Peyer's patch (tissue), 4 donors: ENCODE measurements around the gene OSBPL6. TPM values are rescaled to one million over a fixed set of nuclear protein-coding genes. Genes with fewer than 3 reads are reported as not detected.

Source experiments
- DNase-seq, 3 donors: peaks; one replicate each; pipeline ENCODE4 v3.0.0-alpha.2; 2017 to 2019
- H3K27ac ChIP-seq, 4 donors: fragments of 200-600 bp; sonication (generic); one replicate each; pipeline ENCODE4 v1.5.1; 2016 to 2019
- H3K27me3 ChIP-seq, 2 donors: fragments of 200-600 bp; sonication (generic); one replicate each; pipeline ENCODE4 v1.5.1; 2019
- H3K36me3 ChIP-seq, 3 donors: fragments of 200-600 bp; sonication (generic); one replicate each; pipeline ENCODE4 v1.5.1; 2016 to 2019
- H3K4me1 ChIP-seq, 4 donors: fragments of 200-600 bp; sonication (generic); one replicate each; pipeline ENCODE4 v1.5.1; 2016 to 2019
- H3K4me3 ChIP-seq, 4 donors: fragments of 200-600 bp; sonication (generic); 1 replicate in 3 of 4; 2 replicates in 1 of 4; pipeline ENCODE4 v1.5.1; 2016 to 2019; ENCODE audit warnings: mild to moderate bottlenecking in 1 of 4
- H3K9me3 ChIP-seq, 4 donors: fragments of 200-600 bp; sonication (generic); one replicate each; pipeline ENCODE4 v1.5.1; 2016 to 2019; ENCODE audit warnings: mild to moderate bottlenecking in 1 of 4
- CTCF ChIP-seq, 6 experiments: fragments of 450-650 bp in 4 of 6; fragments of 200-600 bp in 2 of 6; sonication (generic) in 1 of 6; IDR thresholded peaks; one replicate each; pipeline ENCODE4 v1.5.1; 2017 to 2019; ENCODE audit warnings: antibody characterized with exemption in 6 of 6, mild to moderate bottlenecking in 3 of 6, moderate library complexity in 1 of 6
- POLR2A ChIP-seq, 2 donors: fragments of 450-650 bp; IDR thresholded peaks; one replicate each; pipeline ENCODE4 v1.5.1; 2017; ENCODE audit warnings: antibody characterized with exemption in 2 of 2, mild to moderate bottlenecking in 2 of 2, moderate library complexity in 2 of 2
- total RNA-seq, 4 donors: library from RNA; depleted of rRNA; stranded (reverse); fragments of >200 nt; gene quantifications; one replicate each; pipeline ENCODE4 v1.1.0, GENCODE V29; 2016

The OSBPL6 gene
- total RNA-seq, 4 donors from 2014 or later, result 3.4 to 14.9 (median 4.9) TPM

- Histone ChIP-seq H3K9me3 (no peaks in the 10 kb centered on the region), H3K27ac (no peak overlapping the region)
These were observed 170.8 kb downstream of the OSBPL6 start for GRCh38 chr2:178365116-178365515.

GRCh38 chr2:178366412-178366811, 172.1 kb downstream of the OSBPL6 start:
- Histone ChIP-seq H3K4me1 (no peaks in the 10 kb centered on the region), H3K9me3 (no peaks in the 10 kb centered on the region), H3K4me3 (no peak overlapping the region), H3K36me3 (peaks cover 0 to 4% (median 0%) of the 10 kb centered on the region in 3 donors), H3K27ac (no peak overlapping the region), H3K27me3 (no peaks in the 10 kb centered on the region)
- TF ChIP-seq CTCF (IDR thresholded peaks at IDR 0.05) (no peak), POLR2A (IDR thresholded peaks at IDR 0.05) (no peak)
- DNase-seq, result no peak

More at GRCh38 chr2:178365116-178365515, 170.8 kb downstream of the OSBPL6 start:
- Histone ChIP-seq H3K4me1 (no peaks in the 10 kb centered on the region), H3K27me3 (no peaks in the 10 kb centered on the region), H3K36me3 (peaks cover 0 to 4% (median 0%) of the 10 kb centered on the region in 3 donors), H3K4me3 (no peak overlapping the region)
- no peak for DNase-seq
- TF ChIP-seq CTCF (IDR thresholded peaks at IDR 0.05) (no peak), POLR2A (IDR thresholded peaks at IDR 0.05) (no peak)

GRCh38 chr2:178367344-178367743, 173.0 kb downstream of the OSBPL6 start:
- Histone ChIP-seq H3K36me3 (no peaks in the 10 kb centered on the region), H3K27ac (no peak overlapping the region), H3K4me3 (no peak overlapping the region), H3K27me3 (no peaks in the 10 kb centered on the region), H3K4me1 (no peaks in the 10 kb centered on the region), H3K9me3 (no peaks in the 10 kb centered on the region)
- TF ChIP-seq POLR2A (IDR thresholded peaks at IDR 0.05) (no peak), CTCF (IDR thresholded peaks at IDR 0.05) (no peak)
- no peak for DNase-seq

DNA sequence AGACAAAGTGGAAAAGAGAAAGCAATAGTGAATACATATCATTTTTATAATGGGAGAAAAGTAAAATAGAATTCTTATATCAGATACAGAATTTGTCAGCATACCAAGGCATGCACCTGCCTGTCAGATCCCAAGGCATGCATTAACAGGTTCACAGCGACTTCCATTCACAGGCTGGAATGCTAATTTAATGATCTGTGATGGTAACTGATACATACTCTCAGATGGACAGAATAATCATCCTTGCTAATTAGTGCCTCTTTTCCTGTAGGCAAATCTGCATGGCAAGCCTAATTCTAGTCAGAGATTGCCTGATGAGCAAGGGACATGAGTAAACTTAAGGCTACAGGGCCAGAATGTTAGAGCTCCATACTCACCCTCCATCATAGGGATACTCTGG, 180.6 kb downstream of the OSBPL6 start:
- DNase-seq, result no peak
- H3K9me3 ChIP-seq, result no peaks in the 10 kb centered on the region
- H3K4me1 ChIP-seq, result no peaks in the 10 kb centered on the region
- H3K27me3 ChIP-seq, result no peaks in the 10 kb centered on the region
- H3K36me3 ChIP-seq, result peaks cover 0 to 14% (median 0%) of the 10 kb centered on the region in 3 donors
- no peak overlapping the region for H3K27ac ChIP-seq
- H3K4me3 ChIP-seq, result no peak overlapping the region
- TF ChIP-seq CTCF (IDR thresholded peaks at IDR 0.05), result no peak
- no peak for TF ChIP-seq POLR2A (IDR thresholded peaks at IDR 0.05)

- no peak for TF ChIP-seq POLR2A (IDR thresholded peaks at IDR 0.05)
- no peak for TF ChIP-seq CTCF (IDR thresholded peaks at IDR 0.05)
These were observed 182.7 kb downstream of the OSBPL6 start for GRCh38 chr2:178377046-178377445.

More at GRCh38 chr2:178377046-178377445, 182.7 kb downstream of the OSBPL6 start:
- H3K4me1 ChIP-seq, result no peaks in the 10 kb centered on the region
- no peak for DNase-seq
- H3K36me3 ChIP-seq, result peaks cover 0 to 14% (median 0%) of the 10 kb centered on the region in 3 donors
- H3K9me3 ChIP-seq, result no peaks in the 10 kb centered on the region
- no peak overlapping the region for H3K4me3 ChIP-seq
- H3K27me3 ChIP-seq, result no peaks in the 10 kb centered on the region
- H3K27ac ChIP-seq, result no peak overlapping the region
